HG03432 (cell line): ENCODE results near the gene LGI4.

Source experiments
- ATAC-seq: cut with Tn5 transposase; IDR thresholded peaks from one replicate; pipeline ENCODE4 v1.9.1; 2021; ENCODE audit warnings: mild to moderate bottlenecking, moderate library complexity; ENCODE audit not compliant: unreplicated experiment

The LGI4 gene

DNA sequence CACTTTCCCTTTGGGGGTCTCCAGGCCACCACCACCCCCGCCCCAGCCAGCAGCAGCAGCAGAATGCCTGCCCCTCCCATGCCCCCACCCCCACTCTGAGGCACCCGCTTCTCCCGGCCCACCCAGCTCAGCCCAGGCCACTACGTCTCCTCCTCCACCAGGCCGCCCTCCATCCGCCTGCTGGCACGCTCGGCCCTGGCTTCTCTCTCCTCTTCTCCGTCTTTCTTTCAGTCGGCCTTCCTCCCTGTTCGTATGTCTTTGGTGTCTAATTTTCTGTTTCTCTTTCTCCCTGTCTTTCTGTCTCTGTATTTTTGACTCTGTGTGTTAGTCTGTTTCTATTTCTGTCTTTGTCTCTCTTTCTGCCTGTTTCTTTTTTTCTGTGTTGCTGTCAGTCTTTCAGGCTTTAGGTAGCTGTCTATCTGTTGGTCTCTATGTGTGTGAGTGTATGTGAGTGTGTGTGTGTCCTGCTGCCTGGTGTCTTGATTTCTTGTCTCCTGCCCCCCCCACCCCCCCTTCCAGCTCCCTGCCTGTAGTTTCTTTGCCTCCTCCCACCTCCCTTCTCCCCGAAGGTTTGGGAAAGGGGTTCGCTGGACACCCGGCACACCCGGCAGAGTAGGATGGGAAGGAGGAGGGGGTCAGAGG, at the start of gene LGI4:
TSS of gene LGI4 (minus strand) at position 459 of the 642 bp plus-strand sequence. CDS start at position 80, 379 bp downstream.
- no peak for ATAC-seq

DNA sequence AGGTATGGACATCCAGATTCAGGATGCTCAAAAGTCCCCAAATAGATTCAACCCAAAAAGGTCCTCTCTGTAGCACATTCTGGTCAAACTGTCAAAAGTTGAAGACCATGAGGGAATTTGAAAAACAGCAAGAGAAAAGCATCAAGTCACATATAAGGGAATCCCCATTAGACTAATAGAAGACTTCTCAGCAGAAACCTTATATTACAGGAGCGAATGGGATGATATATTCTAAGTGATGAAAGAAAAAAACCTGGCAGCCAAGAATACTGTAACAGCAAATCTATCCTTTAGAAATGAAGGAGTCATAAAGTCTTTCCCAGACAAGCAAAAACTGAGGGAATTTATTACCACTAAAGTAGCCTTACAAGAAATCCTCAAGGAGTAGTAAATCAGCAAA, 49.4 kb upstream of the LGI4 start:
- ATAC-seq, result no peak

DNA sequence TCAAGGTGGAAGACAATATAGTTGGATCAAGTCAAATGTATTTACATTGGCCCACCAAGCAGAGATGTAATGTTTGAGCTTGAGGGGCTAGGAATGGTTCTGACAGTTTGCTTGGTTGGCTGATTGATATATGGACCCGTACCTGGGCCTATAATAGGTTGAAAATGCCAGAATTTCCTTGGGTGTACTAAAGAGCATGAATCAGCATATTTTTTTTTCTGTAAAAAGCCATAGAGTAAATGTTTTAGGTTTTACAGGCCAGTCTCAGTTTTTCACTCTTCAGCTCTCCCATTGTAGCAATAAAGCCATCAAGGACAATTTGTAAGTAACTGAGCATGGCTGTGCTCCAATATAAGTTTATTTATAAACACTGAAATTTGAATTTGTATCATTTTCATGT, 46.5 kb upstream of the LGI4 start:
- no peak for ATAC-seq

DNA sequence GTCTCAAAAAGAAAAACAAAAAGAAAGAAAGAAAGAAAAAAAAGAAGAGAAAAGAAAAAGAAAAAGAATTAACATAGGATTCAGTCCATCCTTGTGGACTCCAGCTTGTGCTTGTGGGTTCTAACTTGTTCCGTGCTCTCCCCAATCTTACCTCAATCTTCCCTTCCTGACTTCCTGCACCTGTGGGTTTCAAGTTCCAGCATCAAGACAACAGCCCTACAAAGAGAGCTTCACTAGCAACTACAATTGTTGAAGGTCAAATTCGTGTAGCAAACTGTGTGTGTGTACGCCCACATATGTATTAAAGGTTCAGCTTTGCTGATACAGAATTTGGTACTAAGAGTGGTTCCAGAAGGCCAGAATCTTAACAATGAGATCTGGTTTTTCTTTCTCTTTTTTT, 45.0 kb upstream of the LGI4 start:
- ATAC-seq, result no peak

DNA sequence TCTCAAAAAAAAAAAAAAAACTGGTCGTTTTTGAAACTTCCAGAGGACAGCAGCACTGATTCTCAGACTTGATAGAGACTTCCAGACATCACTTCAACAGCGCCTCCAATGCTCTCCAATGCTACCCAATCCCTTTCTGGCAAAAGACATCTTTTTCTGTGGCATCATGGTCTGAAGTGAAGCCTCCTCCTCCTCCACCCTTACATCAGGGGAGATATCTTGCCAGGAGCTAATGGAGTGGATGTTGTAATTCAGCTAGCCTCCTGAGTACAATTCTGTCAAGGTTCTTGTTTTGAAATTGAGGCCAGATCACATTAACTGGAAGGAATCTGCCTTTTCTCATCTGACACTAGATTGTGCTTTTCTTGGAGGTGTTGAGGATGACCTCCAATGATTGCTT, 43.8 kb upstream of the LGI4 start:
- ATAC-seq, result no peak

DNA sequence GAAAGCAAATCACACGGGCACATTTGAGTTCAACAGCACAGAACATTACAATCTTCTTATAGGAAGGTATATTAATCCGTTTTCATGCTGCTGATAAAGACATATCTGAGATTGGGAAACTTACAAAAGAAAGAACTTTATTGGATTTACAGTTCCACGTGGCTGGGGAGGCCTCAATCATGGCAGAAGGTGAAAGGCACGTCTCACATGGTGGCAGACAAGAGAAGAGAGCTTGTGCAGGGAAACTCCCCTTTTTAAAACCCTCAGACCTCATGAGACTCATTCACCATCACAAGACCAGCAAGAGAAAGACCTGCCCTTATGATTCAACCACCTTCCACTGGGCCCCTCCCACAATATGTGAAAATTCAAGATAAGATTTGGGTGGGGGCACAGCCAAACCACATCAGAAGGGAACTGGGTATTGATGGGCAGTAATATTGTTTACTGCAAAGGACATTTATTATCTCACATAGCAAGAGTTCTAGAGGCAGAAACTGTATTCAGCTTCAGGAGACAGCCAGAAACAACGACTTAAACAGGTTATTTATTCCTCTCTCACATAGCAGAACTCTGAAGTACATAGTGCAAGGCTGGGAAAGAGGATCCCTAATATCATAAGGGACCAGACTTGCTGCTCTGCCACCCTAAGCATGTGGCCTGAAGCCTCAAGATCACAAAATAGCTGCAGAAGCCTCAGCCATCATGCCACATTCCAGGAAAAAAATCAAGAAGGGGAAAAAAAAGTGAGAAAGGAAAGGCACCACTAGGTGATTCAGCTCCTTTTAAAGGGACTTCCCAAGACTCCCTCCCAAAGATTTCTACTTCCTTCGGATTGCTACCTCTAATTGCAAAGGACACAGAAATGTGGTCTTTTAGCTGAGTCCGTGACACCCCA, 42.8 kb upstream of the LGI4 start:
- no peak for ATAC-seq

DNA sequence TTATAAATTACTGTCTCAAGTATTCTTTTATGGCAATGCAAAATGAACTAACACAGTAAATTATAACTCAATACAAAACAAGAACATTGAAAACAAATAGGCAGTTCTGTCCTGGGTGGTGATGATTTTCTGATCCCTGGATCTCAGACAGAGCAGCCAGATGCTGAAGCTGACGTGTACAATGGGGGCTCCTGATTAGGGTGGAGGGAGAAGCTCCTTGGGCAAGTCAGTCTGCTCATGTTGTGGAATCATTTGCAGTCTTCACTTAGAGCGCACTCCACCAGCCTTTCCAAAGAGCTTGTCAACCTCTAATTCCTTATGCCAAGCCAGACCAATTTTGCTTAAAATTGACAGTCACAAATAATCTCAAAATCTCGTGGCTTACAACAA, 41.3 kb upstream of the LGI4 start:
- ATAC-seq, result no peak

DNA sequence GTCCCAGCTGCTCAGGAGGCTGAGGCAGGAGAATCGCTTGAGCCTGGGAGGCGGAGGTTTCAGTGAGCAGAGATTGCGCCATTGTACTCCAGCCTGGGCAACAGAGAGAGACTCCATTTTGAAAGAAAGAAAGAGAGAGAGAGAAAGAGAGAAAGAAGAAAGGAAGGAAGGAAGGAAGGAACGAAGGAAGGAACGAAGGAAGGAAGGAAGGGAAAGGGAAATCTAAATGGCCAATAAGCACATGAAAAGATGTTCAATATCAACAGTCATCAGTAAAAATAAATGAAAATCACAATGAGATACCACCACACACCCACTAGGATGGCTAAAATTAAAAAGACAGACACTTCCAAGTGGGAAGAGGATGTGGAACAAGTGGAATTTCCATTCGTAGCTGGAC, 39.4 kb upstream of the LGI4 start:
- ATAC-seq, result no peak

DNA sequence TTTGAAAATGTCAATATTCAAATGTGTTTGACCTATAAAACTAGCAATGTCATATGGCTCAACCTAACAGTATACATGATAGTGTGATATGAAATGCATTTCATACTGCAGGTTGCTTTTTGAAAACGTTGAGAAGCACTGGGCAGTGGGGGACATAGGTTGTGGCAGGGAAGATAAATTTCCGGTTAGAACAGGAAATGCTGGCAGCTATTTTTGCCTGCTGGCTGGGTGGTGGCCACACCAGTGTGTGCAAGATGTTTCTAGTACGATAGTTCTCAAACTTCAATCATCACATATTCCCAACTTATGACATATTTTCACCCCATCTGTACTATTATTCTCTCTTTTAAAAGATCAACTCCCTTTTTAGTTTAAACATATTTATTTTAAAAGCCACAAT, 36.9 kb upstream of the LGI4 start:
- no peak for ATAC-seq

DNA sequence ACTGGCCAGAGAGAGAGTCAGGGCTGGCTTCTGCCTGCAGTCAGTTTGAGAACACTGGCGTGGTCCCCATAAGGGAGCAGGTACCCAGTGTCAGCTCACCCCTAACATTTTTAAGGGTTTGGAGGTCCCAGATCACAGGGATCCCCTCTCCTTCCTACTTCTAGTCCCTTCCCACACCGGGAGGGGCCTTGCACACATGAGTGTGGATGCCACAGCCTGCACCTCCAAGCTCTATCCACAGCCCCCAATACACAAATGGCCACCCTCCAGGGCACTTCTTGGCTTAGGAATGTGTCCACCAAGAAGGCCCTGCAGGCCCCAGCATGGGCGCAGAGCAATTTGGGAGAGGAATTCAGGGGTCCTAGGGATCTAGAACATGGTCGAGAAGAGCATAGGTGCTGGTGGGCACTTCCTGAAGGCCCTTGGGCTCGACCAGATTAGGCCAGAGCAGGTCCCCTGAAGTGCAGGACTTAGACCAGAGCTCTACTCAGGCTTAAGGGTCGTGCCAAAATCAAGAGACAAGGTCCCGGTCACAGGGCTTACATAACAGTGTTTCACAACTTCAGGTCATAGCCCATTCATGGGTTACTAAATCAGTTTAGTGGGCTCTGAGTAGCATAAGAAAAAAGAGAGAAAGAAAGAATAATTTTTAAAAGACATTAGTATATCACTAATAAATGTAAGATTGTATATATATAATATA, 35.7 kb upstream of the LGI4 start:
- no peak for ATAC-seq

DNA sequence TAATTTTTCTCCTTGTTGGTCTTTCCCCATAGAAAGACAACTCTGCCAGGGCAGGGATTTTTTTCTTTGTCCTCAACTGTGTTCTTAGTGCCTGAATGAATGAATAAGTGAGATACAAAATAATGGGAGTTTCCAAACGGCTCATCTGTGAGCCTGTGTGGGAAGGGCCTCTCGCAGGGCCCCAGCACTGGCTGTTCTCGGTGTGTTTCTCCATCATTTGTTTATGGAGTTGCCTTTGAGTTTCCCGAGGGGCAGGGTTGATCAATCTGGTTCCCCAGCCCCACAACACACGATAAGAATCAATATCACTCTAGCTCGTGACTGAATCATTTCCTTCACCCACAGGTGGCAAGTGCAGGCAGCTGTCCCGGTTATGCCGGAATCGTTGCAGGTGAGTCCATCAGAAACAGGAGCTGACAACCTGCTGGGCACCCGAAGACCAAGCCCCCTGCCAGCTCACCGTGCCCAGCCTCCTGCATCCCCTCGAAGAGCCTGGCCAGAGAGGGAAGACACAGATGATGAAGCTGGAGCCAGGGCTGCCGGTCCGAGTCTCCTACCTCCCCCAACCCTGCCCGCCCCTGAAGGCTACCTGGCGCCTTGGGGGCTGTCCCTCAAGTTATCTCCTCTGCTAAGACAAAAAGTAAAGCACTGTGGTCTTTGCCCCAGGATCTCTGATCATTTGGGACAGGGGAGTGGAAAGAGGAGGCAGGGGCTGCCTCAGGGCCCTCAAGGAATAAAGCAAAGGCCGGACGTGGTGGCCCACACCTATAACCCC, 34.5 kb upstream of the LGI4 start:
- ATAC-seq, result no peak

DNA sequence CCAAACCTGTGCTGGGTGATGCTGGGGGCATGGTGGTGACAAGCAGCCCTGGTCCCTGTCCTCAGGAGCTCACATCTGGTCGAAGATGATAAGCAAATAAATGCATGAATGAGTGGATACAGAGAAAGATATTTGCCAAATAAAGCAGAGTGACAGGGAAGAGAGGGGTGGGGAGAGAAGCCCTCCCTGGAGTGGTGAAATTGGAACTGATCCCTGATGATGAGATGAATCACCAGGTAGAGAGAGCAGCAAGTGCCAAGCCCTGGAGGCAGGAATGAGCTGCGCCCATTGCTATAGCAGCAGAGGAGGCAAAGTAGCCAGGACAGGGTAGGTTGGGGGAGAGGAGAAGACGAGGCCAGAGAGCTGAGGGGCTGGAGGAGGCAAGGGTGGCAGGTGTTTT, 33.3 kb upstream of the LGI4 start:
- no peak for ATAC-seq

DNA sequence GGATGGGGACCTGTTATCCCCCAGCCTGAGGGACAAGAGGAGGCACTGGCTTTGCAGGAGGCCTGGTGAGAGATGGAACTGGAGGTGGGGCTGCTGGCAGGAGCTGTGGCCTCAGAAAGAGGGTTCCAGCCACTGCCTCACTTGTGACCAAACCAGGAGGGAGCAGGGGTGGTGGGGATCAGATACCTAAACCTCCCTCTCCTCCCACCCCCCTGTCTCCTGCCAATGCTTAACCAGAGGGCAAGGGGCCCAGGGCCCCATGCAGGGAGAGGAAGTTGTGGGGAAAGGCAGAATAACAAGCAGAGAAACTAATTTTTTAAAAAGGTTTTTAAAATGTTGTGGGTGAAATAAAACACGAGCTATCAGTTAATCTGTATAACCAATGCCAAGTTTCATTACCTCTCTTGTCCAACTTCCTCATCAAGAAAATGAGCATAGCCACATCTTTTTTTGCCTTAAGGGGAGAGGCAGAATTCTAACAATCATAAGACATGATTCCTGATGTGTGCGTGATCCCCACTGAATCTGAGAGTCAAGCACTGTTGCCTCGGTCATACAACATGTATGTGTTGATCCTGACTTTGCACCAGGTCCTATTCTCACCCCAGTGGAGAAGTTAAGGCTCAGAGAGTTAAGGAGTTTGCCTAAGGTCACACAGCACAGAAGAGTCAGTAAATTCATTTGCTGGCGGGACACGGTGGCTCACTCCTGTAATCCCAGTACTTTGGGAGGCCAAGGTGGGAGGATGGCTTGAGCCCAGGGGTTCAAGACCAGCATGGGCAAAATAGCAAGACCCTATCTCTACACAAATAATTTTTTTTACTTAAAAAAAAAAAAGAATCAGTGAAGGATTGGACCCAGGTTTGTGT, 32.6 kb upstream of the LGI4 start:
- no peak for ATAC-seq

DNA sequence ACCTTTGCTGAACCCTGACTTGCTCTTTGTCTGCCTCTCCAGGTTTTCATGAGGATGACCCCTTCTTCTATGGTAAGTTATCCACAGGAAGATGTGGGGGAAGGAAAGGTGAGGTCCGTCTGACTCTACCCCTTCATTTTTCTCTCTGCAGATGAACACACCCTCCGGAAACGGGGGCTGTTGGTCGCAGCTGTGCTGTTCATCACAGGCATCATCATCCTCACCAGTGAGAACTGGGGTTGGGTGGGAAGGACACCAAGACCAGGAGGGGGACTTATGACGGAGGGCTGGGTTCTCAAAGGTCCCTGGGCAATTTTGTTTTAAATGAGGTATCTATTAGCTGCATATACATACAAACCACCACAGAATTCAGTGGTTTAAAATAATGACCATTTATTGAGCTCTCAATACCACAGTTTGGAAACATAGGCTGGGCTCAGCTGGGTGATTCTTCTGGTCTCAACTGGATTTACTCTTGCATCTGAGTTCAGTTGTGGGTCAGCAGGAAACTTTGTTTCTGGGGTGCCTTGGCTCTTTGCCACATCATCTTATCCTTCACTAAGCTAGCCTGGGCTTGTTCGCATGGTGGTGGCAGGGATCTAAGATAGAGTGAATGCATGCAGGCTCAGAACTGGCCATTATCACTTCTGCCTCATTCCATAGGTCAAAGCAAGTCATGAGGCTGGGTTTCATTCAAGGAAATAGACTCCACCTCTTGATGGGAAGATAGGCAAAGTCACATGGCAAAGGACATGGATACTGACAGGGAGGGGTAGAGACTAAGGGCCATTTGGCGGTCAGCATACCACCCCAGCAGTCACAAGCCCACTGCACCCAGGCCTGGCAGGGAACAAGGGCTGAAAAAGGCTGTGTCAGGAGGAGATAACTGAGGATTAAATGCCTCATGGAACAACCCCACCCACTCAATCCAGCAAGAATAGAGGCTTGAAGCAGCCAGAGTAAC, 31.5 kb upstream of the LGI4 start:
- no peak for ATAC-seq

DNA sequence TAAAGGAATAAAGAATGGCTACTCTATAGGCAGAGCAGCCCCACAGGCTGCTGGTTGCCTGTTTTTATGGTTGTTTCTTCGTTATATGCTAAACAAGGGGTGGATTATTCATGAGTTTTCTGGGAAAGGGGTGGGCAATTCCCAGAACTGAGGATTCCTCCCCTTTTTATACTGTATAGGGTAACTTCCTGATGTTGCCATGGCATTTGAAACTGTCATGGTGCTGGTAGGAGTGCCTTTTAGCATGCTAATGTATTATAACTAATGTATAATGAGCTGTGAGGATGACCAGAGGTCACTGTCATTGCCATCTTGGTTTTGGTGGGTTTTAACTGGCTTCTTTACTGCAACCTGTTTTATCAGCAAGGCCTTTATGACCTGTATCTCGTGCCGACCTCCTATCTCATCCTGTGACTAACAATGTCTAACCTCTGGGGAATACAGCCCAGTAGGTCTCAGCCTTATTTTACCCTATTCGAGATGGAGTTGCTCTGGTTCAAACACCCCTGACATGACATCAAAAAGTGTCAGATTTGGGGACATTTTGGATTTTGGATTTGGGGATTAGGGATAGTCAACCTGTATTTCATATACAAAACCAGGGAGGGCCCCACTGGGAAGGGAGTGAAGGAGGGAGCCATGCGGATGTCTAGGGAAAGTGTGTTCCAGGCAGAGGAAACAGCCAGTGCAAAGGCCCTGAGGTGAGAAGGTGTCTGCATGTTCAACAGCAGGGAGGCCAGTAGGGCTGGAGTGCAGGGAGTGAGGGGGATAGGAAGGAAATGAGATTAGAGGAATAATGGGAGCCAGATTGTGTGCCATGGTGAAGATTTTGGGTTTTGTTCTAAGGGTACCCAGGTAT, 30.6 kb upstream of the LGI4 start:
- ATAC-seq, result no peak

DNA sequence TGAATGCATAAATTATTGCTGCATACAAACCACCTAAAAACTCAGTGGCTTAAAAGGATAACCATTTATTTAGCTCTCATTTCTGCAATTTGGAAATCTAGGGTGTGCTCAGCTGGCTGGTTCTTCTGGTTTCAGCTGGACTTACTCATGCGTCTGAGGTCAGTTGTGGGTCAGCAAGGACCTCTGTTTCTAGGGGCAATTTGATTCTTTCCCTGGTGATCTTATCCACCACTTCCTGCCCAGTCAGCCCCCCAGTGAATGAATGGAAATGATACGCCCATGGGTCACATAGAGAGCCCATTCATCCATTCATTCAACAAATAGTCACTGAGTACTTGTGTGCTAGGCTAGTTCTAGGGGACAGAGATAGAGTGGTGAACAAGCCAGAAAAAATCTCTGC, 29.6 kb upstream of the LGI4 start:
- no peak for ATAC-seq

DNA sequence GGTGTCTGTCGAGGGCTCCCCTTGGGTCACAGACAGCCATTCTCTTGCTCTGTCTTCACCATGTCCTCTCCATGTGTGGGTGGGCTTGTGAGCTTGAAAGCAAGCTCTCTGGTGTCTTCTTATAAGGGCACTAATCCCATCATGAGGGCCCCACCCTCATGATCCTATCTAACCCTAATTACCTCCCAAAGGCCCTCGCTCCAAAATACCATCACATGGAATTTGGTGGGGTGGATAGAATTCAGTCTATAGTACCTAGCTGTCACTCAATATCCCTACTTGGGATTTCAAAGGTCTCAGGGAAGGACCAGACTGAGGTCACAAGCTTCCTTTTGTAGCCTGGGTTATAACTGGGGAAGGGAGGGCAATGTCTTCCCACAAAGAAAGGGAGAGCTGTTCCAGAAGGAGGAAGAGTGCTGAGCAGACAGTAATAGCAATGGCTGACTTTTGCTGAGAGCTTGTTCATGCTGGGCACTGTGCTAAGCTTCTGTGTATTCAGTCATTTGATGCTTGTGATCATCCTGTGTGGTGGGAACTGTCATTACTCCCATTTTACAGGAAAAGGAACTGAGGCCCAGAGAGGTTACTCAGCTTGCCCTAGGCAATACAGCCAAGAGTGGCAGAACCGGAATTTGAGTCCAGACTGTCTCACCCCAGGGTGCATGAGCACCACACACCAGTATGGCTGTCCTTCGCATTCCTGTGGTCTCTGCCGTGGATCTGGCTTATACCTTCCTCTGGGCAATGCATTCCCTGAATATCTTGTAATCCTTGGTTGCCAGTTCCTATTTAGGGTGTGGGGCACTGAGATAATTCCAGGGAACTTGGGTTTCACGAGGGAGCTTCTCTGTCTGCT, 27.8 kb upstream of the LGI4 start:
- ATAC-seq, result no peak
